Activated naive CD8-positive, alpha-beta T cell treated with anti-CD3 and anti-CD28 coated beads, Interleukin-2, amount 50 U/mL, for 24 hours (primary cell): ENCODE results near the gene HECW1.
"Not testable (repeated sequence)": the region's sequence is repeated elsewhere in the genome, so short reads cannot be mapped to it uniquely, and the experiment has no call there.

ENCODE experiments used
- ATAC-seq: fragments of 150-1000 bp; cut with Tn5 transposase; one replicate; pipeline ENCODE4 v1.10.0; 2021
- DNase-seq: peaks from one replicate; pipeline ENCODE4 v3.0.0; 2021
- H3K27ac Mint-ChIP-seq: one replicate; pipeline ENCODE4 v1.8.0; 2021; ENCODE audit warnings: mild to moderate bottlenecking, mixed read lengths
- H3K27me3 Mint-ChIP-seq: one replicate; pipeline ENCODE4 v1.8.0; 2021; ENCODE audit warnings: mixed read lengths
- H3K36me3 Mint-ChIP-seq: one replicate; pipeline ENCODE4 v1.8.0; 2021; ENCODE audit warnings: low read depth, mixed read lengths
- H3K4me1 Mint-ChIP-seq: one replicate; pipeline ENCODE4 v1.8.0; 2021; ENCODE audit warnings: mixed read lengths
- H3K4me3 Mint-ChIP-seq: one replicate; pipeline ENCODE4 v1.8.0; 2021; ENCODE audit warnings: mild to moderate bottlenecking, moderate library complexity, mixed read lengths
- H3K9me3 Mint-ChIP-seq: one replicate; pipeline ENCODE4 v1.8.0; 2021; ENCODE audit warnings: mixed read lengths

HECW1 gene

GRCh38 chr7:43573832-43574231 is 461.4 kb downstream of the HECW1 start:
- not testable (repeated sequence) for ATAC-seq, H3K4me3 Mint-ChIP-seq, H3K27me3 Mint-ChIP-seq, H3K27ac Mint-ChIP-seq, H3K9me3 Mint-ChIP-seq, DNase-seq, H3K36me3 Mint-ChIP-seq
- H3K4me1 Mint-ChIP-seq = peaks cover 31% of the 10 kb centered on the region

- Mint-ChIP-seq H3K36me3 (no peaks in the 10 kb centered on the region), H3K27me3 (peaks cover 3% of the 10 kb centered on the region), H3K4me3 (no peak overlapping the region), H3K4me1 (peaks cover 19% of the 10 kb centered on the region), H3K27ac (no peak overlapping the region), H3K9me3 (no peaks in the 10 kb centered on the region)
- ATAC-seq (no peak), DNase-seq (no peak)
Measured at GRCh38 chr7:43575506-43575905, 463.1 kb downstream of the HECW1 start.

- DNase-seq (no peak), ATAC-seq (no peak)
- Mint-ChIP-seq H3K9me3 (no peaks in the 10 kb centered on the region), H3K4me1 (peaks cover 13% of the 10 kb centered on the region), H3K27me3 (peaks cover 4% of the 10 kb centered on the region), H3K27ac (no peak overlapping the region), H3K36me3 (no peaks in the 10 kb centered on the region), H3K4me3 (no peak overlapping the region)
Measured at GRCh38 chr7:43576241-43576640, 463.8 kb downstream of the HECW1 start.

- Mint-ChIP-seq H3K36me3 (no peaks in the 10 kb centered on the region), H3K27ac (no peak overlapping the region), H3K9me3 (no peaks in the 10 kb centered on the region), H3K4me1 (peaks cover 11% of the 10 kb centered on the region), H3K4me3 (no peak overlapping the region), H3K27me3 (peaks cover 13% of the 10 kb centered on the region)
- no peak for ATAC-seq
- no peak for DNase-seq
Measured at GRCh38 chr7:43577485-43577951, 465.1 kb downstream of the HECW1 start.

- DNase-seq (peak; percentile 93), ATAC-seq (peak; percentile 84)
- H3K9me3 Mint-ChIP-seq = no peaks in the 10 kb centered on the region
Measured at GRCh38 chr7:43582503-43583423, 470.3 kb downstream of the HECW1 start, which contains the start of gene STK17A. TSS of gene STK17A (plus strand) at chr7:43583108. CDS start at chr7:43583244, 136 bp downstream.

GRCh38 chr7:43583424-43584194 is 471.2 kb downstream of the HECW1 start:
- Mint-ChIP-seq H3K4me1 (peaks cover 46% of the 10 kb centered on the region), H3K9me3 (no peaks in the 10 kb centered on the region), H3K36me3 (no peaks in the 10 kb centered on the region), H3K27ac (peak overlapping the region; percentile 96), H3K27me3 (peaks cover 15% of the 10 kb centered on the region), H3K4me3 (peak overlapping the region; percentile 89)
- ATAC-seq = no peak
- peak; percentile 68 for DNase-seq

More at GRCh38 chr7:43582503-43583423, 470.3 kb downstream of the HECW1 start, which contains the start of gene STK17A:
- Mint-ChIP-seq H3K27me3 (peaks cover 15% of the 10 kb centered on the region), H3K4me3 (peak within 1 kb of the TSS; percentile 89), H3K4me1 (peaks cover 39% of the 10 kb centered on the region), H3K36me3 (no peaks in the 10 kb centered on the region), H3K27ac (peak within 1 kb of the TSS; percentile 96)

GRCh38 chr7:43584195-43584586 is 471.7 kb downstream of the HECW1 start:
- Mint-ChIP-seq H3K27me3 (peaks cover 15% of the 10 kb centered on the region), H3K36me3 (peaks cover 2% of the 10 kb centered on the region), H3K9me3 (no peaks in the 10 kb centered on the region), H3K4me1 (peaks cover 52% of the 10 kb centered on the region), H3K4me3 (peak overlapping the region; percentile 89), H3K27ac (peak overlapping the region; percentile 96)
- DNase-seq (peak; percentile 22), ATAC-seq (no peak)

DNA sequence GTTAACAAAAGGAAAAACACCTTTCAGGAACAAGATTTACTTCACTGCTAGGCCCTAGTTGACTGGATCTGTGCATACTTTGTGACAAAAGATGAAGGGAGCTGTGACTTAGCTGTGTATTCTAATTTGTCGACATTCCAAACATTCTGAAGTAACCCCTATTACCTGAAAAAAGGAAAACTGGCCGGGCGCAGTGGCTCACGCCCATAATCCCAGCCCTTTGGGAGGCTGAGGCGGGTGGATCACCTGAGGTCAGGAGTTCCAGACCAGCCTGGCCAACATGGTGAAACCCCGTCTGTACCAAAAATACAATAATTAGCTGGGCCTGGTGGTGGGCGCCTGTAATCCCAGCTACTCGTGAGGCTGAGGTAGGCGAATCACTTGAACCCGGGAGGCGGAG is 472.3 kb downstream of the HECW1 start:
- peak overlapping the region; percentile 96 for H3K27ac Mint-ChIP-seq
- H3K36me3 Mint-ChIP-seq, DNase-seq, ATAC-seq, H3K9me3 Mint-ChIP-seq: not testable (repeated sequence)
- peak overlapping the region; percentile 89 for H3K4me3 Mint-ChIP-seq
- peaks cover 15% of the 10 kb centered on the region for H3K27me3 Mint-ChIP-seq
- peaks cover 57% of the 10 kb centered on the region for H3K4me1 Mint-ChIP-seq

- peaks cover 65% of the 10 kb centered on the region for H3K4me1 Mint-ChIP-seq
- DNase-seq (no peak), ATAC-seq (no peak)
- H3K9me3 Mint-ChIP-seq = no peaks in the 10 kb centered on the region
- peak overlapping the region; percentile 96 for H3K27ac Mint-ChIP-seq
- H3K27me3 Mint-ChIP-seq = peaks cover 12% of the 10 kb centered on the region
- peak overlapping the region; percentile 89 for H3K4me3 Mint-ChIP-seq
- peaks cover 2% of the 10 kb centered on the region for H3K36me3 Mint-ChIP-seq
Measured at GRCh38 chr7:43585562-43585961, 473.1 kb downstream of the HECW1 start.

DNA sequence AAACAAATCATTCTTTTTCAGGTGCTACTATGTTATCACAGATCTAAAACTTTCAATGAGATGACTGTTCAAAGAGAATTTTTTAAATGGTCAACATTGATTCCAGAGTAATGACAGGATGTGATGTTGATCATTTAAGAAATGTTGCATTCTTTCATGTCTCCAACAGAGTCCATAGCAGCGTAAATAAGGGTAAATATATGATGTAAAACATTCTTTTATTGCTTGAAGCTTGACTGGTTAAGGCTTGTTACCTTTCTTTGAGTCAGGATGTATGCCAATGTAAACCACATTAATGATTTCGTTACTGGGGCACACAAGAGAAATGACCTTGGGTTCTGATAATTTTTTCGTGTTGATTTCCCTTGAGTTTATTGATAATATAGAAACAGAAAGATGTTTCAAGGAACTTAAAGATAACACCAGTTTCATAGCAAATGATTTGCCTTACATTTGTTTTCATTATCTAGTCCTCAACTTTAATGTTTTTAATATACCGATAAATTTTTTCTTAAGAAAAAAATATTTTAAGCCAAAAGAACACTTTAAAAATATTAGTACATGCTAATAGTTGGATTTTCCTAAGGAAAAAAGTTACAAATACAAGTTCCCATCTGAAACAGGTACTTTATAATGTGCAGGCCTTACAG is 473.9 kb downstream of the HECW1 start:
- peaks cover 10% of the 10 kb centered on the region for H3K27me3 Mint-ChIP-seq
- DNase-seq (no peak), ATAC-seq (no peak)
- H3K4me3 Mint-ChIP-seq = peak overlapping the region; percentile 89
- no peaks in the 10 kb centered on the region for H3K9me3 Mint-ChIP-seq
- peaks cover 71% of the 10 kb centered on the region for H3K4me1 Mint-ChIP-seq
- peak overlapping the region; percentile 96 for H3K27ac Mint-ChIP-seq
- peaks cover 2% of the 10 kb centered on the region for H3K36me3 Mint-ChIP-seq

DNA sequence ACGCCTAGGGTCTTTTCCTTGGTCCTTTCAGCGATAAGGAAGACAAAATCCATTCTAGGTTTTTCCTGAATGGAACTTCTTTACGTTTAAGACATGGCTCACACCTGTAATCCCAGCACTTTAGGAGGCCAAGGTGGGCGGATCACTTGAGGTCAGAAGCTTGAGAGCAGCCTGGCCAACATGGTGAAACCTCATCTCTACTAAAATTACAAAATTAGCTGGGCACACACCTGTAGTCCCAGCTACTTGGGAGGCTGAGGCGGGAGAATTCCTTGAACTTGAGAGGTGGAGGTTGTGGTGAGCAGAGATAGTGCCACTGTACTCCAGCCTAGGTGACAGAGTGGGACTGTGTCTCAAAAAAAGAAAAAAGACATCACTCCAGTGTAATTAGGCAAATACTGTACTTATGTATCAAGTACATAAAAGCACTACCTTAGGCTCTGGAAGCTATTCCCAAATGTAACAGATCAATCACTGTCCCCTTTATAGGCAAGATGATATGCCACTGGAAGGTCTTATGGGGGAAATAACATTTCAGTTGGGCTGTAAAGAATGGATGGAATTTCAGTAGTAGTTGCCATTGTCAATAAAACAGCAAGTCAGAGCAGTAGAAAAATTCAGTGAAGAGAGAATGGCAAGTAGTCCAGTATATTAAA is 476.2 kb downstream of the HECW1 start:
- no peaks in the 10 kb centered on the region for H3K9me3 Mint-ChIP-seq
- peak overlapping the region; percentile 41 for H3K4me3 Mint-ChIP-seq
- peaks cover 85% of the 10 kb centered on the region for H3K4me1 Mint-ChIP-seq
- DNase-seq (no peak), ATAC-seq (no peak)
- H3K27me3 Mint-ChIP-seq = no peaks in the 10 kb centered on the region
- H3K36me3 Mint-ChIP-seq = peaks cover 2% of the 10 kb centered on the region
- peak overlapping the region; percentile 64 for H3K27ac Mint-ChIP-seq

DNA sequence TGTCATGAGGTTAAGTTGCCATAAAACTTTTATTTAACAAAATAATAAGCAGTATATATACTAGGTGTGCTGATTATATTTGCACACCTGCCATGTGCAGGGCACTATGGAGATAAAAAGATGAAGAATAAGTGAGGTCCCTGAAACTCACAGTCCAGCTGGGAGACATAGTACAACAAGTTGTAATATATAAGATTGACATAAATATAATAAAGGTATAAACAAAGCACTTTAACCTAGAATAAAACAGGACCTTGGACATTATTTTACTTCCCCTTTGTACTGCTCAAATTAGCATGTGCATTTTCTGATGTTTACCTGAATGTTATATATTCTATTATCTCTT is 476.7 kb downstream of the HECW1 start:
- Mint-ChIP-seq H3K9me3 (no peaks in the 10 kb centered on the region), H3K4me1 (peaks cover 87% of the 10 kb centered on the region)

GRCh38 chr7:43589728-43590127 is 477.3 kb downstream of the HECW1 start:
- peak overlapping the region; percentile 75 for H3K27ac Mint-ChIP-seq
- no peaks in the 10 kb centered on the region for H3K9me3 Mint-ChIP-seq
- no peak for ATAC-seq
- no peak for DNase-seq
- H3K36me3 Mint-ChIP-seq = peaks cover 2% of the 10 kb centered on the region
- peaks cover 90% of the 10 kb centered on the region for H3K4me1 Mint-ChIP-seq
- H3K27me3 Mint-ChIP-seq = no peaks in the 10 kb centered on the region
- peak overlapping the region; percentile 47 for H3K4me3 Mint-ChIP-seq

More for the DNA sequence above, 476.7 kb downstream of the HECW1 start:
- no peaks in the 10 kb centered on the region for H3K27me3 Mint-ChIP-seq
- DNase-seq (no peak), ATAC-seq (no peak)
- peaks cover 2% of the 10 kb centered on the region for H3K36me3 Mint-ChIP-seq
- peak overlapping the region; percentile 64 for H3K27ac Mint-ChIP-seq
- H3K4me3 Mint-ChIP-seq = peak overlapping the region; percentile 47
